Mammary epithelial cell (primary cell): ENCODE measurements around the gene MYO19.

Source experiments
- EZH2 ChIP-seq: IDR thresholded peaks from 2 replicates; pipeline ENCODE4 v1.6.1; 2012; ENCODE audit warnings: low read length, inconsistent platforms, borderline replicate concordance
- TF ChIP-seq, protein P1 (sequence below), 2 donors: IDR thresholded peaks in 1 of 2; conservative IDR thresholded peaks in 1 of 2; 2 replicates each; pipeline ENCODE4 v1.5.1; 2011 to 2012; ENCODE audit warnings: inconsistent platforms in 2 of 2, low read length in 2 of 2, mild to moderate bottlenecking in 2 of 2, control low read depth in 1 of 2, low read depth in 1 of 2; ENCODE audit not compliant: insufficient read depth in 1 of 2; ENCODE audit errors: extremely low read depth in 1 of 2

DNA sequence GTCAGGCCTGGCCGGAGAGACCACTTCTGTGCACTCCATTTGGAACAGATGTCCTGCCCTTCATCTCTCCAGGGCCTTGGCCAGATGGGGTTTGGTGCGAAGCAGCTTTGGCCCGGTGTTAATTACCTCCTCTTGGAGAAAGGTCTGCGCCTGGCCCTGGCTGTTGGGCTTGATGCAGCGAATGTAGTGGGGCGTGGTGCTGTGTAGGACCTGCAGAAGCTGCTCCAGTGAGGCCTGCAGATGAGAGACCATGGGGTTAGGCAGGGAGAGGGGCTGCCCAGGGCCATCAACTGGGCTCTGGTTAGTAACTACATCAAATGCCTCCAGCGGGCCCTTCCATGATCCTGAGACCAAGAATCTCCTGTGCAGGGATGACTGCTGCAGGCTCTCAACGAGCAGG lies 29.5 kb downstream of the MYO19 start:
- TF ChIP-seq, protein P1, sequence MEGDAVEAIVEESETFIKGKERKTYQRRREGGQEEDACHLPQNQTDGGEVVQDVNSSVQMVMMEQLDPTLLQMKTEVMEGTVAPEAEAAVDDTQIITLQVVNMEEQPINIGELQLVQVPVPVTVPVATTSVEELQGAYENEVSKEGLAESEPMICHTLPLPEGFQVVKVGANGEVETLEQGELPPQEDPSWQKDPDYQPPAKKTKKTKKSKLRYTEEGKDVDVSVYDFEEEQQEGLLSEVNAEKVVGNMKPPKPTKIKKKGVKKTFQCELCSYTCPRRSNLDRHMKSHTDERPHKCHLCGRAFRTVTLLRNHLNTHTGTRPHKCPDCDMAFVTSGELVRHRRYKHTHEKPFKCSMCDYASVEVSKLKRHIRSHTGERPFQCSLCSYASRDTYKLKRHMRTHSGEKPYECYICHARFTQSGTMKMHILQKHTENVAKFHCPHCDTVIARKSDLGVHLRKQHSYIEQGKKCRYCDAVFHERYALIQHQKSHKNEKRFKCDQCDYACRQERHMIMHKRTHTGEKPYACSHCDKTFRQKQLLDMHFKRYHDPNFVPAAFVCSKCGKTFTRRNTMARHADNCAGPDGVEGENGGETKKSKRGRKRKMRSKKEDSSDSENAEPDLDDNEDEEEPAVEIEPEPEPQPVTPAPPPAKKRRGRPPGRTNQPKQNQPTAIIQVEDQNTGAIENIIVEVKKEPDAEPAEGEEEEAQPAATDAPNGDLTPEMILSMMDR (conservative IDR thresholded peaks at IDR 0.05 in 1 of 2, IDR thresholded peaks at IDR 0.05 in 1 of 2; ENCODE audit: extremely low read depth in 1 of 2, insufficient read depth in 1 of 2, low read depth in 1 of 2, low read length in 2 of 2), result no peak
- no peak for TF ChIP-seq EZH2
